Measurements from ENCODE around the gene MYMK. TPM values are rescaled to one million over a fixed set of nuclear protein-coding genes. Genes with fewer than 3 reads are reported as not detected.

The MYMK gene
- total RNA-seq, 1 donor from 2014 or later, result not detected

DNA sequence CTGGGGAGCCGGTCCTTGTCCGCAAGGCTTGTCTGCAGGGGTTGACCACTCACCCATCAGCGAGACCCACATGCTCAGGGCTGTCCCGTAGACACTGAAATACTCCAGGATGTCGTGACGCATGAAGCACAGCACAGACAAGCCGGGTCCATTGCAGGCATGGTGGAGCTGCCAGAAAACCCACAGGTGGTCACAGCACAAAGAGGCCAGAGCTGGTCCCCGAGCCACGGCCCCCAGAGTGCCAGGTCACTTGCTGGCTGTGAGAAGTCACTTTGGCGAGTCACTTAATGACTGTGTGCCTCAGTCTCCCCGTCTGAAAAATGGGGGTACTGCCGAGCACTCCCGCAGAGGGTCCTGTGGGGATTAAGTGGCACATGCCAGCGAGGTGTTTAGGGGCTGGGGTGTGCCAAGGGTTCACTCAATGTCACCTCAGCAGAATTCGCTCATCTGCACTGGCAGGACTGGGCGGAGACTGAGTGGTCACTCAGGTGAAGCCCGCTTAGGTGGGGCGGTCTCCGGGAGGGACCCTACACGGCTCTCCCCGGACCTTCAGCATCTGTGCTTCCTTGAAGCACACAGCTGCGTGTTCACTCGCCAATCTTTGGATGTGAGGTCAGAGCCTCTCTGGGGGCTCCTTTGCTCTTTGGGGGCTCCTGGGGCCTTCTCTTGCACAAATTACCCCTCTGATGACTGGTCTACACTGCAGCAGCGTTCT lies 4.5 kb downstream of the MYMK start:
- intact Hi-C loops (cut with micrococcal nuclease), result no loop called here

GRCh38 chr9:133519693-133520092 lies 5.1 kb downstream of the MYMK start:
- intact Hi-C loops (cut with micrococcal nuclease), result no loop called here

DNA sequence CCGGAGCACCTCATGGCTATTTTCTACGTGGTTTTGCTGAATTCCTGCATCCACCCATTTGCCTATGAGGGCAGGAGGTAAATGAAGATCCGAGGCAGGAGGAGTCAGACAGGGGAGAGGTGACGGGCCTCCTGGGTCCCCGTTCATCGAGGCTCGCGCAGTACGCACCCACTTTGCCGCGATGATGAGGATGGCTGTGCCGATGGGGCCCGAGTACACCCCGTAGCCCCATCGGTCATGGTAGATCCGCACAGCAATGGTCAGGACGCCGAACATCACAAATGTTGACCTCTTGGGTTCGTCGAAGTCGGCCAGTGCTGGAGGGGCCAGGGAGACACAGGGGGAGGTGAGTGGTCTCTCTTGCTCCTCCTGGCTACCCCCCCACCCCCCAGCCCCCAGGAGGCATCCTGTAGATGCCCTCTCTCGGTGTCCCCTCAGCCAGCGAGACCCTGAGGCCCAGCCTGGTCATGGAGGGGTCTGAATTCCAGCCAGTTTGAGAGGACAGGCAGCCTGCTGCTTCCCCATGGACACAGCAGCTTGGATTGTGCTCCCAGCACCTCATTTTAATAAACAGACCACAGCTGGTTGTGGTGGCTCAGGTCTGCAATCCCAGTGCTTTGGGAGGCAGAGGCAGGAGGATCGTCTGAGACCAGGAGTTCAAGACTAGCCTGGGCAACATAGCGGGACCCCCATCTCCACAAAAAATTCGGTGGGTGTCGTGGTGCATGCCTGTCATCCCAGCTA lies 5.9 kb downstream of the MYMK start:
- intact Hi-C loops (cut with micrococcal nuclease), result no loop called here

DNA sequence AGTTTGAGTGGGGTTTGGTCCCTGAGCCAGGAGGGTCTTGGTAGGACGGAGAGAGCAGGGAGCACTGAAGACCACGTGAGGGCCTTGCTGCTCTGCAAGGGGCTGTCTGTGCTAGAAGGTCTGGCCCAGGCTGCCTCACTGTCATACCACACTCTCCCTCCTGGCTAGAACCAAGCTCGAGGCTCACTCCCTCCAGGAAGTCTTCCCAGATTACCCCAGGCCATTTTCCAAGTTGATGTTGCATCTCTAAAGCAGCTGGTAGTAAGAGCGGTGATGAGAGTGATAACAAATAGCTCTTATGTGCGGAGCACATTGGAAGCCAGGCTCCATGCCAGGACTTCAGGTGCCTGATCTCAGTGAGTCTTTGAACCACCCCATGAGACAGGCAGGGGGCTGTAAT lies 6.6 kb downstream of the MYMK start:
- intact Hi-C loops (cut with micrococcal nuclease), result no loop called here

GRCh38 chr9:133517711-133518110 lies 7.0 kb downstream of the MYMK start:
- intact Hi-C loops (cut with micrococcal nuclease), result no loop called here

GRCh38 chr9:133516961-133517350 lies 7.8 kb downstream of the MYMK start:
- intact Hi-C loops (cut with micrococcal nuclease), result no loop called here

DNA sequence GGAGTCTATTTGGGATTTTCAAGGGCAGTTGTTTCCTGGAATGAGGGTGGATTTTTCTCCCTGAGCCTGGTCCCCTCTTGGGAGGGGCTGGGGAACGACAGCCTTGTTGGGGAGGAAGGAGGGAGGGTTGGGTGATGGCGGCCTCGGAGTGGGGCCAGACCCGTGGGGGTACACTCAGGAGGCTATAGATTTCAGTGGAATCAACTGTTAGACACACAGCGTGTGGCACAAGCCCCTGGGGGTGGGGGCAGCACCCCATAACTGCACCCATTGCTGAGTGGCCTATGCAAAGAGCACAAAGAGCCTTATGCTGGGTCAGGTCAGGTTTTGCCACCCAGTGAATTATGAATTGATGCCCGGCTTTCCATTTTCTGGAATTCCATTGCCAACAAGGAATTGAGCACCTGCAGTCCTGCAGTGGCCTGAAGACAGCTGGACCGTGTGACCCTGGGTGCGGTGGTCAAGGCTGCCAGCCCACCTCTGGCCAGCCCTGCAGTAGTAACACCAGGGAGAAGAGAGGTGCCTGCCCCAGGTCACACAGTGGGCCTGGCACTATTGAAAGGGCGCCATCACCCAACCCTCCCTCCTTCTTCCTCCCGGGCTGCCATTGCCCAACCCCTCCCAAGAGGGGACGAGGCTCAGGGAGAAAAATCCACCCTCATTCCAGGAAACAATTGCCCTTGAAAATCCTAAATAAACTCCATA lies 8.4 kb downstream of the MYMK start:
- intact Hi-C loops (cut with micrococcal nuclease), result no loop called here

DNA sequence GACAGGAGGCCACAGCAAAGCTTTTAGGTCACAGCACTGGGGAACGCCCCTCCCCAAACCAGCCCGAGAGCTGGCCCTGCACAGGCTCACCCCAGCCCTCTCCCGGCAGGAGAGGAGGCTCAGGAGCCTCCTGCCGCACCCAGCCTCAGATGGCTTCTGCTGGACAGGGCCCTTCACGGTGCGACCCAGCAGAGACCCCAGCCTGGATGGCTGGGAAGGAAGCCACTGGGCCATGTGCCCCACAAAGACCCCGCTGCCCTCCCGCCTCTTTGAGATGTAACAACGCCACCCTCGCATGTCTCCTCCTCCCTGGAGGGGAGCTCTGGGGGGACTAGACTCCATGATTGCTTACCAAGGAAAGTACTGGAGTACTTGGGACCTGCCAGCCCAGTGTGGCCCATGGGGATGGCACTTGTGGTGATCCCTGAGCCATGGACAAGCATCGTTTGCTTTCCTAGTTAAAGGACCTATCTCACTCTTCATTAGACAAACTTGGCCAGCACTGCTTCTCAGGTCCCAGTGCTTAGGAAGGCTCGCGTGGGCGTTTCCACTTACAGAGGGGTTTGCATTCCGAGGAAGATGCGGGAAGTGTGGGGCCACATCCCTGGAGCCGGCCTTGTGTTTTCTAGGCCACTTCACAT lies 9.0 kb downstream of the MYMK start:
- intact Hi-C loops (cut with micrococcal nuclease), result no loop called here

DNA sequence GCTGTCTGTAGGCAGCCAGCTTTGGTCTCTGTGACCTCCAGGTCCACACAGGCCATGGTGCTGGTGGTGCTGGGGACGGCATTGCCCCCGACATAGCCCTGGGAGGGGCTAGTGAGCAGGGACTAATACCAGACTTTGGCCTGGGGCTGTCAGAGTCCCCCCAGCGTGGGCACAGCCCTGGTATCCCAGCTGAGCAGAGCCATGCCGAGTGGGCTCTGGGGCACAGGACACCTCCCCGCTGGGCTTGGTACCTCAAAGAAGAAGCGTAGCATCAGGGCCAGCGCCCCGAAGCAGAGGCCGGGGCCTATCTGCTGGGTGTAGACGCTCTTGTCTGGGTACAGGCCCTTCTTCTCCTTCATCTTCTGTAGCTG lies 9.5 kb downstream of the MYMK start:
- intact Hi-C loops (cut with micrococcal nuclease), result no loop called here

DNA sequence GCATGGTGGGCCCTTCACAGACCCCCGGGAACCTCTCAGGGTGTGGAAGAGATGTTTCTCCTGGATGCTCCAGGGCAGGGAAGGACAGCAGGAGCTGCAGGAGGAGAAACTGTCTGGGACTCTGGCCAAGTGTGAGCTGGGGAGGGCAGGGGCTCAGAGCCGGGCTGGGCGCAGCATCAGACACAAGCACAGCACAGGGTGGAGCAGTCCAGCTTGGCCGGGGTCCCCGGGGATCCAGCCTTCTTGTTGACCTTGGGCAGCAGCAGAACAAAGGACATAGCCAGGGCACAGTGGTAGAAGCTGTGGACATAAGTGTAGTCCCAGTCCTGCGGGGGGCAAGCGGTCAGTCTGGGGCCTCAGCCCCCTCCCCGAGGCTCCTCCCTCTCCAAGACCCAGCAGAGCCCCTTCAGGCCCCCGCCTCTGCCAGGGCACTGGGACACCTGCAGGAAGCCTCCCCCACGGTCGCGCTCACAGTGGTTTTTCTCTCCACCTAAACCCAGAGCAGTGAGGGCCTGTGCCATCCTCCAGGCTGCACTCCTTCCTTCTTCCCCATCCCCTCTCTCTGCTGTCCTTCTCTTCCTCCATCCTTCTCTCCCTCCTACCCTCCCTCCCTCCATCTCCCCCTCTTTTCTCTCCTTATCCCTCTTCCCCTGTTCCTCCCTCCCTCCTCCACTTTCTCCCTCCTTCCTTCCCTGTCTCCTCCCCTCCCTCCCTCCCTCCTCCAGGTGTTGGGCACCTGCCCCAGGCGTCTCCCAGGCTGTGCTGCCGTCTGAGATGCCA lies 10.1 kb downstream of the MYMK start:
- intact Hi-C loops (cut with micrococcal nuclease), result no loop called here

DNA sequence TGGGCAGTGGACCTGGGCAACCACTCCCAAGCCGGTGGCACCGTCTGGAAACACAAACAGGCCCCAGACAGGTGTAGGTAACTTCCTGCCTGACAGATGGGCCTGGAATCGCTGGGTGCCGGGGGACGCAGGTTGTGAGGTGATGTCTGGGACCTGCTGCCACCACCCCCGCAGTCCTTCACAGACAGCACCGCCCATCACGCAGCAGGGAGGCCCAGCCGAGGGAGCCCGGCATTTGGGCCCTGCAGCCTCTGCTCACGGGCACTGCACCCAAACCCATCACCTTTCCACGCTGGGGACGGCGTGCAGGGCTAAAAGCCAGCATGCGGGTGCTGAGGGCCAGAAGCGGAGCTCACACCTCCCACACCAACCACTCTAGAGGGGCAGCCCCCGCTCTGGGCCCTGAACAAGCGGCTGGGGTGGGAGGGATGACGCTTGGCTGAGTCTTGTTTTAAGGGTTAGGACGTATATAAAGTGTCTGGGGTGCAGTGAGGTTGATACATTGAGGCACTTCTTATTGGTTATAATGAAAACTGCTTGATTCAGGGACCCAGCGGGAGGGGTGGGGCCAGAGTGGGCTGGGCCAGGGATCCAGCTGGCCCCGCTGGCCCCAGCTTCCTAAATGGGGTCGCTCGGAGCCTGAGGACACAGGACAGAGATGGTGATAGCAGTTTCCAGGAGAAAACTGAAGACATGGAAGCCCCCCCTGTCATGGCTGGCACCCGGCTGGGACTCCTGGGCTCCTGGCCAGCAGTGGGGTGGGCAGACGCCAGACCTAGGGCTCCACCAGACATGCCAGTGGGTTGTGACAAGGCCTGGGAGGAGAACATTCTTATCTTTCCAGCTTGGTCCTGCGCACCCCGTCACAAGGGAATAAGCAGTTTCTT lies 11.3 kb downstream of the MYMK start:
- intact Hi-C loops (cut with micrococcal nuclease), result no loop called here

DNA sequence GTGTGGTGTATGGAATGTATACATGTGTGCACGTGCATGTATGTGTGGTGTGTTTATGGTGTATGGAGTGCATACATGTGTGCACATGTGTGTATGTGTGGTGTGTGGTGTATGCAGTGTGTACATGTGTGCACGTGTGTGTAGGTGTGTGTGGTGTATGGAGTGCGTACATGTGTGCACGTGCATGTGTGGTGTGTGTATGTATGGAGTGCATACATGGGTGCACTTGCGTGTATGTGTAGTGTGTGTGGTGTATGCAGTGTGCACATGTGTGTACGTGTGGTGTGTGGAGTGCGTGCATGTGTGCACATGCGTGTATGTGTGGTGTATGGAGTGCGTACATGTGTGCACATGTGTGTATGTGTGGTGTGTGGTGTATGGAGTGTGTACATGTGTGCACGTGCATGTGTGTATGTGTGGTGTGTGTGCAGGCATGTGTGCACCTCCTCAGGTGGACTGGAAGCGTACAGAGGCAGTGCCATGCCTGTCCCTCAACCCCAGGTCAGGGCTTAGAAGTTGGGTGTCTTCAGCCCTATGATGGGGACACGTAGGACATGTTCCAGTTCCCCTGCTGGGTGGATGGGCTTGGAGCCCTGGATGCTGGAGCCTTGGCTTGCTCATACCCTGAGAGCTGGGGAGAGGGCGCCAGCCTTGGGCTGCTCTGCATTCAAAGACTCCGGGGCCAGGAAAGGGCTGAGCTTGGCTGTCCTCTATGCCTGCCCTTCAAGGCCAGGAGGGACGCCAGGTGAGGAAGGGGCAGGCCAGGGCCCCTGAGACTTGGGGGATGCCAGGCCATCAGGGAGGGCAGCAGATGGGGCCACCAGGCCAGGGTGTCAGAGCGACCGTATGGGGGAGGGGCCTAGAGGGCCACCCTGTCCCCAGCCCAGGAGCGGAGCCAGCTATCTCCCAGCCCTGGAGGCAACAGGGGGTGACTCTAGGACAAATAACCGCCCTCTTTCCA lies 12.2 kb downstream of the MYMK start:
- intact Hi-C loops (cut with micrococcal nuclease), result no loop called here

- intact Hi-C loops (cut with micrococcal nuclease), result no loop called here
Observed at GRCh38 chr9:133511607-133512006, 13.2 kb downstream of the MYMK start.

GRCh38 chr9:133510926-133511505 lies 13.7 kb downstream of the MYMK start:
- intact Hi-C loops (cut with micrococcal nuclease), result no loop called here

DNA sequence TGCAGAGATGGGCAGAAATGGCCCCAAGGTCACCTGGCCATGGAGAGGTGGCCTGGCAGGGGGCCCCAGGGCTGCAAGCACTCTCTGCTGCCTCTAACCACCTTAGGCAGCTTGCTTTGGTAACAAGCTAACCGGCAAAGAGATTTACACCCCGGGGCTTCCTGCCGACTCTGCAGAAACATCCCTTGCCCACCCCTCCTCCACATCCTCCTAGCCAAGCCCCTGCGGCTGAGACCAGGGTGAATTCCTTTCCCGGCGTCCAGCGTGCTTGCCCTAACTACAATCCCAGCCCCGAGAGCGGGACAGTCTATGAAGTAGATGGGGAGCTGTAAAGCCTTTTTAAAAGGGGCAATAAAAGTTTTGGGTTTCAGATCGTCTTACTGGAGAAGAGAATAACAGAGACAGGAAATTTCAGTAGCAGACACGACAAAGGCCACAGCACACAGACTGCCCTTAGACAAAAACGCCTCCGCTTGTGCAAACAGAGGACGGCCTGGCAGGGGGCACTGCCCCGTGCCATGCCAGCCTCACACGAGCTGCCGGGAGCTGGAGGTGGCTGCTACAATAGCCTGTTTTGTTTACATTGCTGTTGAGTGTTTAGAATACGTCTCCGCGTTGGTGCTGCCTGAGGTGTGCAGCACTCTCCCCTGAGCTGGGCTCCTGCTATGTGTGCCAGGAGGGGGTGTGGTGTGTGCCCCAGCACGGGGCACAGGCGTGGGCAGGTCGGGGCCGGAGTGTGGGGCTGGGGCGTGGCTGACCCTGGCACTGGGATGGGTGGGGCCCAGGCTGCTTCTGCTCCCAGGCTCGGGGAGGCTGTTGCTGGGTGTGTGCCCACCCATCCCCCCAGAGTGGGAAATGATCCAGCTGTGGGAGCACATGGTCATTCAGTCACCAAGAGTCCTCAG lies 15.3 kb downstream of the MYMK start:
- intact Hi-C loops (cut with micrococcal nuclease), result no loop called here

DNA sequence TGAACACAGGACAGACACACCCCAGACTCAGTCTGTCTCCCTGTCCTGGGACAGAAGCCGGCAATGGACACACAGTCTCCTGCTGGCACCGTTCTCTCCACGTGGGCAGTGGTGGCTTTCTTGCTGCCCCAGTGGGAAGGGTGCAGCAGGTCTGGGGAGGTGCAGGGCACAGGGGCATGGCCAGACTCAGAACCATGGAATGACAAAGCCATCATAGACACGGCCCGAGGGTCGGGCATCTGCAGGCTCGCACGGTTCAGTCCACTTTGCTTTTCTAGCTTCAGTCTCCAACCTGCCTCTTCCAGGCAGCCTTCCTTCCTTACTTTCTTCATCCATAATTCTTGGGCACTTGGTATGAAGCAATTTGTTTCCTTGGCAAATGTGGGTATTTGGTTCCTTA lies 16.7 kb downstream of the MYMK start:
- intact Hi-C loops (cut with micrococcal nuclease), result no loop called here

DNA sequence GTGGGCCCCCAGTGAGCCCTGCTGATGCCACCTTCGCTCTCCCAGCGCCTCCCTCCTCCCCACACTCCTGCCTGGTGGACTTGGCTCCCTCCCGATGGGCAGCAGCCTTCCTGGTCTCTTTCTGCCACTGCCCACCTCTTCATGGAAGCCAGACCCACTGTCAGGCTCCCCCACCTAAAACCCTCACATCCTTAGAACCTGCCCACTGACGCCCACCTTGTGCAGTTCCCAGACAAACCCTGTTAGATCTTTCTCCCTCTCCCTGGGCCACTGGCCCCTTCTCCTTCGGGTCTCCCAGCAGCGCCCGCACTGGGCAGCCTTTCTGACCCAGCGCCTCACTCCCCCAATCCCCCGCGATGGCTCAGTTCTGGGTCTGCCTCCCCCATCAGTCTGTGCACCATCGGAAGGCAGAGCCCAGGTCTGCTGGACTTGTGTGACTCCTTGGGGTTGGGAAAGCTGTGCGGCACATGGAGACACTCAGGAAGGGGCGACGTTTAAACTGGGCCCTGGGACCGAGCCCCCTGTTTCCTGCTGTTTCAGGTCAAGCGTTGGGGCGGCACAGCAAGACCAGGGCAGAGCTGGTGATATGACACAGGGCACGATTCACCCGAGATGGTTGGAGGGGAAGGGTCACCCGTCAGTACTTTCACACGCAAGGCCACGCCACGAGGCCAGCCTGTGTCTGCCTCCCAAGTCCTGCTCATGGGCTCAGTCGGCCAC lies 17.4 kb downstream of the MYMK start:
- intact Hi-C loops (cut with micrococcal nuclease), result no loop called here
